Transverse colon (tissue), 4 donors: ENCODE data around the gene HTT-AS. TPM values are rescaled to one million over a fixed set of nuclear protein-coding genes. Genes with fewer than 3 reads are reported as not detected.

Experiments used
- DNase-seq: peaks from one replicate; pipeline ENCODE4 v3.0.0-alpha.2; 2019
- H3K27ac ChIP-seq, 4 donors: fragments of 200-600 bp; sonication (generic); 2 replicates each; pipeline ENCODE4 v1.5.1; 2016 to 2018; ENCODE audit warnings: inconsistent platforms in 4 of 4
- H3K27me3 ChIP-seq: fragments of 200-600 bp; sonication (generic); 2 replicates; pipeline ENCODE4 v1.5.1; 2017; ENCODE audit warnings: inconsistent platforms
- H3K36me3 ChIP-seq, 4 donors: fragments of 200-600 bp; sonication (generic); 2 replicates each; pipeline ENCODE4 v1.5.1; 2017 to 2019; ENCODE audit warnings: inconsistent platforms in 4 of 4
- H3K4me1 ChIP-seq, 4 donors: fragments of 200-600 bp; sonication (generic); 2 replicates each; pipeline ENCODE4 v1.5.1; 2017 to 2020; ENCODE audit warnings: inconsistent platforms in 4 of 4
- H3K4me3 ChIP-seq, 4 donors: fragments of 200-600 bp; sonication (generic); 1 replicate in 1 of 4; 2 replicates in 3 of 4; pipeline versions ENCODE4 v1.5.1 to v1.6.1; 2017 to 2019; ENCODE audit warnings: inconsistent platforms in 4 of 4
- H3K9me3 ChIP-seq, 2 donors: fragments of 200-600 bp; sonication (generic); 2 replicates each; pipeline ENCODE4 v1.5.1; 2017 to 2019; ENCODE audit warnings: inconsistent platforms in 2 of 2
- CTCF ChIP-seq, 5 experiments: fragments of 200-600 bp in 3 of 5; fragments of 450-650 bp in 2 of 5; sonication (generic) in 3 of 5; IDR thresholded peaks; 1 replicate in 2 of 5; 2 replicates in 3 of 5; pipeline ENCODE4 v1.5.1; 2016 to 2017; ENCODE audit warnings: antibody characterized with exemption in 5 of 5, inconsistent platforms in 3 of 5, mild to moderate bottlenecking in 2 of 5, moderate library complexity in 1 of 5
- EP300 ChIP-seq: sonication (generic); formaldehyde crosslinking; IDR thresholded peaks from one replicate; pipeline ENCODE4 v1.6.1; 2017; ENCODE audit warnings: antibody characterized with exemption, low read depth
- POLR2A ChIP-seq: fragments of 450-650 bp; IDR thresholded peaks from one replicate; pipeline ENCODE4 v1.6.1; 2016; ENCODE audit warnings: antibody characterized with exemption, mild to moderate bottlenecking, moderate library complexity
- POLR2AphosphoS5 ChIP-seq, 3 donors: sonication (generic); formaldehyde crosslinking; IDR thresholded peaks; one replicate each; pipeline ENCODE4 v1.6.1; 2016; ENCODE audit warnings: antibody characterized with exemption in 3 of 3
- WGBS, 2 donors: methylation state at CpG; one replicate each; pipeline ENCODE4 v1.1.5; 2018; ENCODE audit warnings: low coverage in 1 of 2; 5-methylcytosine and 5-hydroxymethylcytosine counted together
- in situ Hi-C, 4 donors: fragments of 200-750 bp; cut with MboI; loops; one replicate each; pipeline versions ENCODE4 v1.15.0 to v1.15.1; 2017; ENCODE audit warnings: low sequenced_read_pairs in 3 of 4, low pct_ligation_motif_present in 1 of 4, low pct_unique_long_range_greater_than_20kb in 1 of 4
- intact Hi-C: fragments of 100-400 bp; cut with DNase I; formaldehyde crosslinking; loops from one replicate; pipeline ENCODE4 v1.15.1; 2023; ENCODE audit warnings: low total_unique reads
- total RNA-seq, 4 donors: library from RNA; depleted of rRNA; stranded (reverse); fragments of >200 nt; gene quantifications; one replicate each; pipeline ENCODE4 v1.1.0, GENCODE V29; 2016

Gene HTT-AS
- total RNA-seq, 4 donors from 2014 or later = not detected

GRCh38 chr4:3121596-3121995, 47.3 kb upstream of the HTT-AS start:
- DNase-seq = no peak
- H3K9me3 ChIP-seq = no peaks in the 10 kb centered on the region
- no peak overlapping the region for H3K4me3 ChIP-seq
- WGBS, 2 donors = 94 to 100% methylated on average over 2 of the region's 2 CpGs
- no peak for TF ChIP-seq EP300
- peaks cover 0 to 14% (median 6%) of the 10 kb centered on the region in 4 donors for H3K36me3 ChIP-seq
- in situ Hi-C loops = no loop called here
- intact Hi-C loops = no loop called here
- H3K4me1 ChIP-seq = peaks cover 0 to 16% (median 8%) of the 10 kb centered on the region in 4 donors
- H3K27ac ChIP-seq = peak overlapping the region; percentile 41 to 77 (median 70)
- H3K27me3 ChIP-seq = no peaks in the 10 kb centered on the region

GRCh38 chr4:3121110-3121509, 46.8 kb upstream of the HTT-AS start:
- Histone ChIP-seq H3K36me3 (peaks cover 0 to 19% (median 8%) of the 10 kb centered on the region in 4 donors), H3K4me3 (no peak overlapping the region), H3K27me3 (no peaks in the 10 kb centered on the region), H3K27ac (peak overlapping the region in 2 of 4 donors; percentile 16 to 76), H3K9me3 (no peaks in the 10 kb centered on the region), H3K4me1 (peaks cover 0 to 16% (median 8%) of the 10 kb centered on the region in 4 donors)
- no peak for DNase-seq
- 93 to 96% methylated on average over 3 to 9 of the region's 9 CpGs for WGBS, 2 donors
- TF ChIP-seq CTCF (IDR thresholded peaks at IDR 0.05) = no peak
- intact Hi-C loops = no loop called here
- in situ Hi-C loops = no loop called here

- Histone ChIP-seq H3K4me1 (peaks cover 0 to 16% (median 8%) of the 10 kb centered on the region in 4 donors), H3K36me3 (peaks cover 0 to 34% (median 14%) of the 10 kb centered on the region in 4 donors), H3K27ac (no peak overlapping the region), H3K27me3 (no peaks in the 10 kb centered on the region), H3K9me3 (no peaks in the 10 kb centered on the region), H3K4me3 (no peak overlapping the region)
- in situ Hi-C loops = no loop called here
- intact Hi-C loops = no loop called here
- TF ChIP-seq POLR2A = no peak
- no peak for TF ChIP-seq EP300
- no peak for TF ChIP-seq CTCF (IDR thresholded peaks at IDR 0.05)
- no peak for TF ChIP-seq POLR2AphosphoS5 (IDR thresholded peaks at IDR 0.05)
- WGBS, 2 donors = 74 to 77% methylated on average over 2 of the region's 2 CpGs
- no peak for DNase-seq
Observed at GRCh38 chr4:3119464-3119863, 45.1 kb upstream of the HTT-AS start.

- Histone ChIP-seq H3K27me3 (no peaks in the 10 kb centered on the region), H3K27ac (no peak overlapping the region), H3K4me3 (no peak overlapping the region), H3K36me3 (peaks cover 0 to 38% (median 14%) of the 10 kb centered on the region in 4 donors), H3K4me1 (peaks cover 0 to 13% (median 6%) of the 10 kb centered on the region in 4 donors), H3K9me3 (no peaks in the 10 kb centered on the region)
- no peak for DNase-seq
- no peak for TF ChIP-seq POLR2AphosphoS5 (IDR thresholded peaks at IDR 0.05)
- intact Hi-C loops = no loop called here
- in situ Hi-C loops = no loop called here
- 92 to 93% methylated on average over 3 to 8 of the region's 8 CpGs for WGBS, 2 donors
Observed at GRCh38 chr4:3118312-3118711, 44.0 kb upstream of the HTT-AS start.

- no peak overlapping the region for H3K4me3 ChIP-seq
- TF ChIP-seq CTCF (IDR thresholded peaks at IDR 0.05) (no peak), POLR2A (no peak), EP300 (no peak), POLR2AphosphoS5 (IDR thresholded peaks at IDR 0.05) (no peak)
- DNase-seq = no peak
- peaks cover 0 to 3% (median 2%) of the 10 kb centered on the region in 4 donors for H3K4me1 ChIP-seq
- no peaks in the 10 kb centered on the region for H3K9me3 ChIP-seq
- in situ Hi-C loops = no loop called here
- H3K27ac ChIP-seq = no peak overlapping the region
- intact Hi-C loops = no loop called here
- H3K36me3 ChIP-seq = peaks cover 0 to 41% (median 14%) of the 10 kb centered on the region in 4 donors
- WGBS, 2 donors = 78 to 83% methylated on average over 2 of the region's 2 CpGs
- no peaks in the 10 kb centered on the region for H3K27me3 ChIP-seq
Observed at GRCh38 chr4:3116955-3117354, 42.6 kb upstream of the HTT-AS start.
